ENCODE results near the gene HECTD4.
"Not testable (repeated sequence)": the region's sequence is repeated elsewhere in the genome, so short reads cannot be mapped to it uniquely, and the experiment has no call there.

The HECTD4 gene

DNA sequence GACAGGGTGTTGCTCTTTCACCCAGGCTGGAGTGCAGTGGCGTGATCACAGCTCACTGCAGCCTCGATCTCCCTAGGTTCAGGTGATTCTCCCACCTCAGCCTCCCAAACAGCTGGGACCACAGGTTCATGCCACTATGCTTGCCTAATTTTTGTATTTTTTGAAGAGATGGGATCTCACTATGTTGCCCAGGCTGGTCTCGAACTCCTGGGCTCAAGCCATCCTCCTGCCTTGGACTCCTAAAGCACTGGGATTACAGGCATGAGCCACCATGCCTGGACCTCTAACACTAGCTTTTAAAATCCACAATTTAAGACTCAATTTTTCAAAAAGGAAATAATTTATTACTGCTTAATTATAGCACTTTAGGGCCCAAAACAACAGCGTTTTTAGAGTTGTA lies 149.0 kb downstream of the HECTD4 start:
- H3K27ac ChIP-seq: no peak overlapping the region
- TF ChIP-seq ZFX (IDR thresholded peaks at IDR 0.05; ENCODE audit: borderline replicate concordance): no peak
- TF ChIP-seq, protein P1, sequence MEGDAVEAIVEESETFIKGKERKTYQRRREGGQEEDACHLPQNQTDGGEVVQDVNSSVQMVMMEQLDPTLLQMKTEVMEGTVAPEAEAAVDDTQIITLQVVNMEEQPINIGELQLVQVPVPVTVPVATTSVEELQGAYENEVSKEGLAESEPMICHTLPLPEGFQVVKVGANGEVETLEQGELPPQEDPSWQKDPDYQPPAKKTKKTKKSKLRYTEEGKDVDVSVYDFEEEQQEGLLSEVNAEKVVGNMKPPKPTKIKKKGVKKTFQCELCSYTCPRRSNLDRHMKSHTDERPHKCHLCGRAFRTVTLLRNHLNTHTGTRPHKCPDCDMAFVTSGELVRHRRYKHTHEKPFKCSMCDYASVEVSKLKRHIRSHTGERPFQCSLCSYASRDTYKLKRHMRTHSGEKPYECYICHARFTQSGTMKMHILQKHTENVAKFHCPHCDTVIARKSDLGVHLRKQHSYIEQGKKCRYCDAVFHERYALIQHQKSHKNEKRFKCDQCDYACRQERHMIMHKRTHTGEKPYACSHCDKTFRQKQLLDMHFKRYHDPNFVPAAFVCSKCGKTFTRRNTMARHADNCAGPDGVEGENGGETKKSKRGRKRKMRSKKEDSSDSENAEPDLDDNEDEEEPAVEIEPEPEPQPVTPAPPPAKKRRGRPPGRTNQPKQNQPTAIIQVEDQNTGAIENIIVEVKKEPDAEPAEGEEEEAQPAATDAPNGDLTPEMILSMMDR (IDR thresholded peaks at IDR 0.05): no peak

DNA sequence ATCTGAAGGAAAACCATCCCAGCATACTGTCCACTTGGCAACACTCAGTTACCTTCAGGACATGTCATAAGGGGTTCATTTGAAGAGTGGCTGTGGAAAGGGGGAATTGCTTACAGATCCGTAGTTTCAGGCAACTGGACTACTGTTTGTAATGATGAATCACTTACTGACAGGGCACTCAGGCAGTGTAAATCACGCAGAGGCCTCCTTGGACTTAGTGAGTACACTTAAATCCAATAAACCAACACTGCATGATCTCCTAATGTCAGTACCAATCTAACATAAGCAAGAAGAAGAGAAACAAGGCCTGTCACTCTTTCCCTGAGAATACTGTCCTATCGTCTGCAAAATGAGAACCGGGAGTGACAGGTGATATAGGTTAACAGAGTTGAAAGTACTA lies 152.1 kb downstream of the HECTD4 start:
- TF ChIP-seq ZFX (IDR thresholded peaks at IDR 0.05; ENCODE audit: borderline replicate concordance): no peak
- TF ChIP-seq, protein P1 (IDR thresholded peaks at IDR 0.05): no peak

DNA sequence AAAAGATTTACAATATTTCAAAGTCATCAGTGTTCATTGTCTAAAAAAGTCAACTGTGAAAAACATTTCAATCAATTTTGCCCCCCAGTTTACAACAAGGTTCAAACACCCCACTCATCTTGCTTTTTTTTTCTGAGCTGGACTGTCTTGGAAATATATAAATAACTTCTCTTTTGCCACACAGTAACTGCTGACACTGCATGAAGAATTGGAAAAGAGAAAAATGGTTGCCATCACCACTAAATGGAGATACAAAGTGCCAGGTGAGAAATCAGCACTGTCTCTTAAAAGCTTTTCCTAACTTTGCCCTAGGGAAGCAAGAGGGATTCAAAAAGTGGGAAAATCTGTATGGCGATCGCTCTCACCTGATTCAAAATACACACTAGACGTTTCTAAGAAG lies 155.5 kb downstream of the HECTD4 start:
- TF ChIP-seq ZFX (IDR thresholded peaks at IDR 0.05; ENCODE audit: borderline replicate concordance): no peak
- TF ChIP-seq, protein P1 (IDR thresholded peaks at IDR 0.05): no peak
- H3K27ac ChIP-seq: no peak overlapping the region

More for the DNA sequence above, 152.1 kb downstream of the HECTD4 start:
- no peak overlapping the region for H3K27ac ChIP-seq

DNA sequence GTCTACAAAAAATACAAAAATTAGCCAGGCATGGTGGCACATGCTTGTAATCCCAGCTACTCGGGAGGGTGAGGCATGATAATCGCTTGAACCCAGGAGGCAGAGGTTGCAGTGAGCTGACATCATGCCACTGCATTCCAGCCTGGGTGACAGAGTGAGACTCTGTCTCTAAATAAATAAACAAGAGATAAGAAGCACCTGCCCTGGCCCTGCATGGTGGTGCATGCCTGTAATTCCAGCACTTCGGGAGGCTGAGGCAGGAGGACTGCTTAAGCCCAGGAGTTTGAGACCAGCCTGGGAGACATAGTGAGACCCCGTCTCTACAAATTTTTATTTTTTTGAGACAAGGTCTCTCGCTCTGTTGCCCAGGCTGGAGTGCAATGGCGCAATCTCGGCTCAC lies 161.6 kb downstream of the HECTD4 start:
- H3K27ac ChIP-seq: not testable (repeated sequence)

DNA sequence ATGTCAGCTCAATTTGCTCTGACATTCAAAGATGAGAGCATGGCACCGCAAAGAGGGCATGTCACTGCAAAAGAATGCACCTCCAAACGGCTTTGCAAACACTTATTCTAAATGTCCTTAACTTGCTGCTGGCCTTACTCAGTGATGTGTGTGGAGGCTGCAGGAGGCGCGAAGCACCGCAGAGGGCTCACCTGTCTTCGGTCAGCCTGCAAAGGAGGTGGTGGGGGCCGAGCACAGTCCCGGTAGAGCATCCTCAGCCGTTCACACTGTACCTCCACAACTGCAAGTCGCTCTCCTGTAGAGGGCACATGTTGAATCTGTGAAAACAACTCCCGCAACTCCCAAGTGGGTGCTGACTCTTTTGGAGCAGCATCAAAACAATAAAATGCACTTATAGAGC lies 163.0 kb downstream of the HECTD4 start:
- H3K27ac ChIP-seq: no peak overlapping the region

DNA sequence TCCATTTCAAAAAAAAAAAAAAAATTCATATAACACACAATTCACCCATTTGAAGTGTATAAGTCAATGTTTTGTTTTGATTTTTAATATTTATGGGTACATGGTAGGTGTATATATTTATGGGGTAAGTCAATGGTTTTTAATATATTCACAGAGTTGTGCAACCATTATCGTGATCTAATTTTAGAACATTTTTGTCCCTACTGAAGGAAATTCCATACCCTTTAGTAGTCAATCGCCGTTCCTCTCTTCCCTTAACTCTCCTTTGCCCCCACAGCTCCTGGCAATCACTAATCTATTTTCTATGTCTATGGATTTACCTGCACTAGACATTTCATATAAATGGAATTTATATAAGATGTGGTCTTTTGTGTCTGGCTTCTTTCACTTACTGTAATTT lies 164.1 kb downstream of the HECTD4 start:
- H3K27ac ChIP-seq: no peak overlapping the region
- TF ChIP-seq, protein P1 (IDR thresholded peaks at IDR 0.05): no peak
- TF ChIP-seq ZFX (IDR thresholded peaks at IDR 0.05; ENCODE audit: borderline replicate concordance): no peak

More for the DNA sequence above, 163.0 kb downstream of the HECTD4 start:
- TF ChIP-seq, protein P1 (IDR thresholded peaks at IDR 0.05): no peak
- TF ChIP-seq ZFX (IDR thresholded peaks at IDR 0.05; ENCODE audit: borderline replicate concordance): no peak

DNA sequence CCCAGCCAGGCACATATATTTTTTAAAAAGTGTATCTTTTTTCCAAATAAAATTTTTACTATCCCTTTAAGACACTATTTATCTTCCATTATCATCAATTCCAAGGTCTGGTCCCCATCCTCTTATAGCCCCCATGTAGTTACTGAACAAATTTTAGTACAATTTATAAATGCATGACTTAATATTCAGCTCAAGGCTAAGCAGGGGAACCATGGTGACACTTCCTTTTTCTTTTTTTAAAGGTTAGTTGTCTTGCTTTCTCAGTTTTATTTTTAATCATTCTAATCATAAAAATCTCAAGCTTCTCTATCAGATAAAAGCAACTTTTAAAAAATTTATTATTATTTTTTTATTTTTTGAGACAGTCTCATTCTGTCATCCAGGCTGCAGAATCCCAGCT lies 164.6 kb downstream of the HECTD4 start:
- no peak overlapping the region for H3K27ac ChIP-seq
- TF ChIP-seq, protein P1 (IDR thresholded peaks at IDR 0.05): no peak
- no peak for TF ChIP-seq ZFX (IDR thresholded peaks at IDR 0.05; ENCODE audit: borderline replicate concordance)

DNA sequence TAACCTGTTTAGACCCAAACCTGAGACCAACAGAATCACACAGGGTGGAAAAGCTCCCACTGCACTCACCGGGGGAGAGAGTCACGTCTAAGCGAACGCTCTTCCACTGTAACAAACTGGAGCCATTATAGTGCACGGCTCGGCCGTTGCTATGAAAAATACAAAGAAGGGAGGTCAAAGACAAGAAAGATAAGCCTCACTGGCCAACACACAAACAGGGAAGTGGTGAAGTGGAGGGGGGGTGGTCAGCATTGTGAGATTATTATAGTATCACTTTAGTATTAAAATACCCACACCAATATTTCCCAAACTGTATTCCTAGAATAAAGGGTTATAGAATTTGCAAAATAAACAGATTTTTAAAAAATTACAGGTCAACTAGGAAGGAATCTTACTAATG lies 166.0 kb downstream of the HECTD4 start:
- TF ChIP-seq, protein P1 (IDR thresholded peaks at IDR 0.05): no peak
- no peak for TF ChIP-seq ZFX (IDR thresholded peaks at IDR 0.05; ENCODE audit: borderline replicate concordance)
- no peak overlapping the region for H3K27ac ChIP-seq
